ENCODE results near the gene RACK1. TPM values are rescaled to one million over a fixed set of nuclear protein-coding genes. Genes with fewer than 3 reads are reported as not detected.
A peak's percentile ranks its signal among the peaks of the same experiment; 100 is the strongest.

RACK1 gene
- total and polyA plus RNA-seq, 2 of the 13 experiments (the other 11 are each of a cell fraction or from before 2014, with no cell fraction given): 2,514 to 6,141 TPM

DNA sequence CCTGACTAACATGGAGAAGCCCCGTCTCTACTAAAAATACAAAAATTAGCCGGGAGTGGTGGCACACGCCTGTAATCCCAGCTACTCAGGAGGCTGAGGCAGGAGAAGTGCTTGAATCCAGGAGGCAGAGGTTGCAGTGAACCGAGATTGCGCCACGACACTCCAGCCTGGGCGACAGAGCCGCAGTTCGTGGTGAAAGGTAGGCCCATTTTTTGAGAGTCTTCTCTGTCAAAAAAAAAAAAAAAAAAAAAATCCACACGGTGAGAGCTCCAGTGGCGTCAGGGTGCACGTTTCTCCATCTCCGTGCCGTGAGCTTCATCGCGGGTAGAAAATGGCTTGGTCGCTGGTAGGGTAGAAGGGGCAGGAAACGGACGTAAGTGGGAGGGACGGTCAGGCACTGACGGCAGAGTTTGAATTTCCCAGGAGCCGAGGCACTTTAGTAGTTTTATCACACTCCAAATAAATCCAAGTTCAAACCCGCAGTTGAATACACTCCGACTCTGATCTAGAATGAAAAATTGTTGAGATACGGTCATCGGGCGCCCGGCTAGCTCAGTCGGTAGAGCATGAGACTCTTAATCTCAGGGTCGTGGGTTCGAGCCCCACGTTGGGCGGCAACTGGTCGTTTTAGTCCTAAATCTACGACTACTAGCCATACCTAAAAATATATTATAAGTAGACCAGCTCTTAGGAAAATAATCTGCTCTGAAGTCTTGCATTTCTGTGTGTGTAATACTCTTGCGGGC is 36.3 kb downstream of the RACK1 start (continued):
- TF ChIP-seq, protein P1, sequence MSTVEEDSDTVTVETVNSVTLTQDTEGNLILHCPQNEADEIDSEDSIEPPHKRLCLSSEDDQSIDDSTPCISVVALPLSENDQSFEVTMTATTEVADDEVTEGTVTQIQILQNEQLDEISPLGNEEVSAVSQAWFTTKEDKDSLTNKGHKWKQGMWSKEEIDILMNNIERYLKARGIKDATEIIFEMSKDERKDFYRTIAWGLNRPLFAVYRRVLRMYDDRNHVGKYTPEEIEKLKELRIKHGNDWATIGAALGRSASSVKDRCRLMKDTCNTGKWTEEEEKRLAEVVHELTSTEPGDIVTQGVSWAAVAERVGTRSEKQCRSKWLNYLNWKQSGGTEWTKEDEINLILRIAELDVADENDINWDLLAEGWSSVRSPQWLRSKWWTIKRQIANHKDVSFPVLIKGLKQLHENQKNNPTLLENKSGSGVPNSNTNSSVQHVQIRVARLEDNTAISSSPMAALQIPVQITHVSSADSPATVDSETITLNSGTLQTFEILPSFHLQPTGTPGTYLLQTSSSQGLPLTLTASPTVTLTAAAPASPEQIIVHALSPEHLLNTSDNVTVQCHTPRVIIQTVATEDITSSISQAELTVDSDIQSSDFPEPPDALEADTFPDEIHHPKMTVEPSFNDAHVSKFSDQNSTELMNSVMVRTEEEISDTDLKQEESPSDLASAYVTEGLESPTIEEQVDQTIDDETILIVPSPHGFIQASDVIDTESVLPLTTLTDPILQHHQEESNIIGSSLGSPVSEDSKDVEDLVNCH (CRISPR knock-in tag; IDR thresholded peaks at IDR 0.05): no peak
- TF ChIP-seq CHCHD3 (CRISPR knock-in tag; IDR thresholded peaks at IDR 0.05): 0 out of 2 replicates have a peak, but pooled peaks have one; percentile 45
- TF ChIP-seq, protein P2, sequence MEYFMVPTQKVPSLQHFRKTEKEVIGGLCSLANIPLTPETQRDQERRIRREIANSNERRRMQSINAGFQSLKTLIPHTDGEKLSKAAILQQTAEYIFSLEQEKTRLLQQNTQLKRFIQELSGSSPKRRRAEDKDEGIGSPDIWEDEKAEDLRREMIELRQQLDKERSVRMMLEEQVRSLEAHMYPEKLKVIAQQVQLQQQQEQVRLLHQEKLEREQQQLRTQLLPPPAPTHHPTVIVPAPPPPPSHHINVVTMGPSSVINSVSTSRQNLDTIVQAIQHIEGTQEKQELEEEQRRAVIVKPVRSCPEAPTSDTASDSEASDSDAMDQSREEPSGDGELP (IDR thresholded peaks at IDR 0.05; ENCODE audit: borderline replicate concordance, low read depth): no peak
- TF ChIP-seq SOX6 (IDR thresholded peaks at IDR 0.05): no peak
- TF ChIP-seq SOX6 (CRISPR knock-in tag; IDR thresholded peaks at IDR 0.05): no peak
- no peak for TF ChIP-seq CEBPB (IDR thresholded peaks at IDR 0.05; ENCODE audit: borderline replicate concordance, low read depth, low read length)
- TF ChIP-seq ZNF605 (CRISPR knock-in tag; IDR thresholded peaks at IDR 0.05): 0 out of 2 replicates have a peak, but pooled peaks have one; percentile 46
- no peak for TF ChIP-seq ZSCAN22 (CRISPR knock-in tag; IDR thresholded peaks at IDR 0.05)
- TF ChIP-seq MEF2D (CRISPR knock-in tag; IDR thresholded peaks at IDR 0.05): peak; percentile 45; the same call in 1 of the 2 replicates
- TF ChIP-seq, protein P3, sequence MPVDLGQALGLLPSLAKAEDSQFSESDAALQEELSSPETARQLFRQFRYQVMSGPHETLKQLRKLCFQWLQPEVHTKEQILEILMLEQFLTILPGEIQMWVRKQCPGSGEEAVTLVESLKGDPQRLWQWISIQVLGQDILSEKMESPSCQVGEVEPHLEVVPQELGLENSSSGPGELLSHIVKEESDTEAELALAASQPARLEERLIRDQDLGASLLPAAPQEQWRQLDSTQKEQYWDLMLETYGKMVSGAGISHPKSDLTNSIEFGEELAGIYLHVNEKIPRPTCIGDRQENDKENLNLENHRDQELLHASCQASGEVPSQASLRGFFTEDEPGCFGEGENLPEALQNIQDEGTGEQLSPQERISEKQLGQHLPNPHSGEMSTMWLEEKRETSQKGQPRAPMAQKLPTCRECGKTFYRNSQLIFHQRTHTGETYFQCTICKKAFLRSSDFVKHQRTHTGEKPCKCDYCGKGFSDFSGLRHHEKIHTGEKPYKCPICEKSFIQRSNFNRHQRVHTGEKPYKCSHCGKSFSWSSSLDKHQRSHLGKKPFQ (CRISPR knock-in tag; IDR thresholded peaks at IDR 0.05; ENCODE audit: insufficient replicate concordance): no peak
- no peak for TF ChIP-seq MEIS2 (CRISPR knock-in tag; IDR thresholded peaks at IDR 0.05)
- TF ChIP-seq ZNF652 (CRISPR knock-in tag; IDR thresholded peaks at IDR 0.05; ENCODE audit: borderline replicate concordance, low read depth): peak; percentile 11; the same call in 1 of the 2 replicates
- TF ChIP-seq, protein P4, sequence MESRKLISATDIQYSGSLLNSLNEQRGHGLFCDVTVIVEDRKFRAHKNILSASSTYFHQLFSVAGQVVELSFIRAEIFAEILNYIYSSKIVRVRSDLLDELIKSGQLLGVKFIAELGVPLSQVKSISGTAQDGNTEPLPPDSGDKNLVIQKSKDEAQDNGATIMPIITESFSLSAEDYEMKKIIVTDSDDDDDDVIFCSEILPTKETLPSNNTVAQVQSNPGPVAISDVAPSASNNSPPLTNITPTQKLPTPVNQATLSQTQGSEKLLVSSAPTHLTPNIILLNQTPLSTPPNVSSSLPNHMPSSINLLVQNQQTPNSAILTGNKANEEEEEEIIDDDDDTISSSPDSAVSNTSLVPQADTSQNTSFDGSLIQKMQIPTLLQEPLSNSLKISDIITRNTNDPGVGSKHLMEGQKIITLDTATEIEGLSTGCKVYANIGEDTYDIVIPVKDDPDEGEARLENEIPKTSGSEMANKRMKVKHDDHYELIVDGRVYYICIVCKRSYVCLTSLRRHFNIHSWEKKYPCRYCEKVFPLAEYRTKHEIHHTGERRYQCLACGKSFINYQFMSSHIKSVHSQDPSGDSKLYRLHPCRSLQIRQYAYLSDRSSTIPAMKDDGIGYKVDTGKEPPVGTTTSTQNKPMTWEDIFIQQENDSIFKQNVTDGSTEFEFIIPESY (CRISPR knock-in tag; IDR thresholded peaks at IDR 0.05): no peak
- no peak for TF ChIP-seq HDAC2 (CRISPR knock-in tag; IDR thresholded peaks at IDR 0.05)
- TF ChIP-seq, protein P5, sequence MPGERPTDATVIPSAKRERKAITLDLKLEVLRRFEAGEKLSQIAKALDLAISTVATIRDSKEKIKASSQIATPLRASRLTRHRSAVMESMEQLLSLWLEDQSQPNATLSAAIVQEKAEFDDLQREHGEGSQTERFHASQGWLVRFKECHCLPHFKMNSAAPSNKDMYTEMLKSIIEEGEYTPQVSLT (CRISPR knock-in tag; IDR thresholded peaks at IDR 0.05; ENCODE audit: borderline replicate concordance, low read depth): no peak
- TF ChIP-seq NFE2L2 (IDR thresholded peaks at IDR 0.05; ENCODE audit: low read length): no peak
- TF ChIP-seq ZNF569 (CRISPR knock-in tag; IDR thresholded peaks at IDR 0.05; ENCODE audit: borderline replicate concordance): 0 out of 2 replicates have a peak, but pooled peaks have one; percentile 47
- no peak for TF ChIP-seq GTF2F1 (IDR thresholded peaks at IDR 0.05; ENCODE audit: low read length)
- 0 out of 2 replicates have a peak, but pooled peaks have one; percentile 9 for TF ChIP-seq NCOA2 (CRISPR knock-in tag; IDR thresholded peaks at IDR 0.05)
- TF ChIP-seq HDAC6 (IDR thresholded peaks at IDR 0.05; ENCODE audit: low read depth, low read length): no peak
- no peak for TF ChIP-seq MAZ (IDR thresholded peaks at IDR 0.05; ENCODE audit: borderline replicate concordance, low read depth, low read length)
- peak; percentile 32; the same call in 1 of the 2 replicates for TF ChIP-seq MAZ (CRISPR knock-in tag; IDR thresholded peaks at IDR 0.05; ENCODE audit: low read depth)
- no peak for TF ChIP-seq GZF1 (CRISPR knock-in tag; IDR thresholded peaks at IDR 0.05)
- 0 out of 2 replicates have a peak, but pooled peaks have one; percentile 18 for TF ChIP-seq ZNF746 (CRISPR knock-in tag; IDR thresholded peaks at IDR 0.05)

Measured in HepG2 (cell line).